Activated T-cell treated with anti-CD3 and anti-CD28 coated beads for 4 hours (primary cell): ENCODE measurements around the gene CALU.

ENCODE experiments used
- DNase-seq: peaks from one replicate; pipeline ENCODE4 v3.0.0-alpha.2; 2020

The CALU gene

GRCh38 chr7:128739048-128739962, at the start of gene CALU:
CALU (plus strand) TSS chr7:128739359; CDS start chr7:128748584, 9,225 bp downstream.
- peak; percentile 89 for DNase-seq

GRCh38 chr7:128691227-128691626, 47.9 kb upstream of the CALU start:
- DNase-seq, result no peak

DNA sequence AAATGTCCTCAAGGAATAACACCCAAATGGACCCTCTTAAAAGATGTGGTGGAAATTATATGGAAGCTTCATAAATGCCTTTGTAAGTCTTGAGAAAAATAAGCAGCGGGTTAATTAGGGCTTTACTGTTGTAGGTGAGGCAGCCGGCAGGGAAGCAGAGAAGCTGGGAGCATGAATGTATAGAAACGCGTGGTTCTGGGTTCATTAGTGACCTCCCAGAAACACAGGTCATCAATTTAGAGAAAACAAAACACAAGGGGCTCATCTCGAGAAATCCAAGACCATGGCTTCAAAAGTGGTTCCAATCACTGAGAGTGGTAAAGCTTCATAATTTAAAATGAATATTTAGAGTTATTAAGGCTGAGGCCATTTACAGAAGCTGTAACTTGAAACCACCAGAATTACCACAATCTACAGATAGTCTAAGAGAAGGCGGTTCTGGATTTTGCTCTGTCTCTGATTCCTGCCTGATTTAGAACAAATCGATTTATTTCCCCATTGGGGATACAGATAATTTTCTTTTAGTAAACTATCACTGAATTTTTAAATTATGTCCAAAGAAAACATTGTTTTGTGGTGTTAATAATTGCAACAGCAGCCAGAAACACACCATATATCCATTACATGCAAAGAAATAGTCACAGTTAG, 46.4 kb upstream of the CALU start:
- no peak for DNase-seq

GRCh38 chr7:128693373-128694015, 45.7 kb upstream of the CALU start:
- no peak for DNase-seq

DNA sequence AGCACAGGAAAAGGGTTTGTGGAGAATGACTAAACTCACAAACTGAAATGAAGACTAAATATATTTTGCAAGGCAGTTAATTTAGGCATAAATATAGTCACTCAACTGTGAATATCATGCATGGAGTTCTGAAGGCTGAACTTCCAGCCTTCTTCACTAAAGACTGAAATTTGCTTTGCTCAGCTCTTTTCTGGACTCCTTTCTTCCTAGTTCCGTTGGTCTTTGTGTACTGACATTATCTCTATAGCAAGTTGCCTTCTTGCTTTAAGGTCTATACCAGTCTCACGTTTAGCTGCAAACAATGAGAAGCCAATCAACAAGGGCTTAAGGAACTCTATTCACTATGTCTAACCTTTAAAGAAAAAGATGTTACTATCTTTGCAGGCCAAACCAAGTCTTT, 44.4 kb upstream of the CALU start:
- DNase-seq, result no peak

DNA sequence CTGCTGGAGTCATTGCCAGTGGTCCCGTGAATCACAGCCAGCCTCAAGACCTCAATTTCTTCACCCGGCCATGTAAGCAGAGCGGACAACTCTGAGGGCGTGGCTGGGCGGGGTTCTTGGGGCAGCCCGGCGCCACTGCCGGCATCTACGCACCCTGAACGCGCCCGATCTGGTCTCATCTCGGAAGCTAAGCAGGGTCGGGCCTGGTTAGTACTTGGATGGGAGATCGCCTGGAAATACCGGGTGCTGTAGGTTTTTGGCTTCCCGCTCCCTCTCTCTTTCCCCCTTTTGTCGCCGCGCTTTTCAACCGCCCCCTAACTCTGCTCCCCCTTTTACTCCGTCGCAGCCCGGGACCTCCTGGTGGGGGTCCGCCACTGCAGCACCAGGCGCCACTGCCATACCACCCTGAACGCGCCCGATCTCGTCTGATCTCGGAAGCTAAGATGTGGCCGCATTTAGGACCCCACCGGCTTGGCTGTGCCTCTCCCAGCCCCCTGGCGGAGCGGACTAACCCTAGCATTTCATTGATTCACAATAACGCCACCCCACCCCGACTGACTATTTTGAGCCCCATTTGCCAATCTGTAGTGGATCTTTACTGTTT, 41.8 kb upstream of the CALU start:
- no peak for DNase-seq

GRCh38 chr7:128699196-128699712, 39.9 kb upstream of the CALU start:
- DNase-seq, result no peak

- no peak for DNase-seq
Measured at GRCh38 chr7:128699895-128700294, 39.3 kb upstream of the CALU start.

DNA sequence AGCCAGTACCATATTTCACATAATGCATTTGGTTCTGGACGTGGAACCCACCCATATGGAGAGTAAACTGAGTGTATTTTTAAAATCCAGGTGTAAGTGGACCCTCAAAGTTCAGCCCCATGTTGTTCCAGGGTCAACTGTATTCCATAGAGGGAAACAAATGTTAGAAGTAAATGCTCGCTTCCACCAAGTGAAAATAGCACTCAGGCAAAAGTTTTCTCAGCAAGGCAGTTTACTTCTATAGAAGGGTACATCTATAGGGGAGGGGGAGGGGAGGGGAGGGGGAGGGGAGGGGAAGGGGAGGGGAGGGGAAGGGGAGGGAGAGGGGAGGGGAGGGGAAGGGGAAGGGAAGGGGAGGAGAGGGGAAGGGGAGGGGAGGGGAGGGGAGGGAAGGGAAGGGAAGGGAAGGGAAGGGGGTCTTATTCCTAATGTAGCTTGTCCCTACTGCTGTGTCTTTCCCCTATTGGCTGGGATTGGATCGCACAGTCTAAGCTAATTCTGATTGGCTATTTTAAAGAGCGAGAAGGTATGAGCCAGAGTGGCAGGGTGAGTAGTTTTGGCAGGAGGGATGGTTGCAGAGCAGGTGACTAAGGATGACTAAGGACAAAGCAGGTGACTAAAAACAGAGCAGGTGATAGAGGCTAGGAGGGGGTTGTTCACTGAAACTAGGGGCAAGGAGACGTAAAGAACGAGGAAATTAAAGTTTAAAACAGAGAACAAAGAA, 37.9 kb upstream of the CALU start:
- no peak for DNase-seq

GRCh38 chr7:128703609-128704241, 35.4 kb upstream of the CALU start:
- no peak for DNase-seq

DNA sequence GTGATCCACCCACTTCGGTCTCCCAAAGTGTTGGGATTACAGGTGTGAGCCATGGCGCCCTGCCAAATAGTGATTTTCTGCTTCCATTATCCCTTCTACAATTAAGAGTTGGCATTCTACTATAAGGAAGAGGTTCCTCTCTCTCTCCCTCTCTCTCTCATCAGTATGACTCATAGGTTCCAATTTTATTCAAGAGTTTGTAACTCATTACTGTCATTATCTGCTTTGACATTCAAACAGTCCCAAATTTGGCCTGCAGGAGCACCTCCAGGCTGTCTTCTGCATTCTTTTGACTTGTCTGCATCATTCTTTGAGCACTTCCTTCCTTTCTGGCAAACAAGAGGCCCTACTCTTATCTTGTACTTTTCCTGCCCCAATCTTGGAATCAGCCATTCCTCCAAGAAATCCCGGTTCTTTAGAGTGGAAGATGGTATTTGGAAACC, 33.2 kb upstream of the CALU start:
- DNase-seq, result no peak

GRCh38 chr7:128707752-128708151, 31.4 kb upstream of the CALU start:
- DNase-seq, result no peak

DNA sequence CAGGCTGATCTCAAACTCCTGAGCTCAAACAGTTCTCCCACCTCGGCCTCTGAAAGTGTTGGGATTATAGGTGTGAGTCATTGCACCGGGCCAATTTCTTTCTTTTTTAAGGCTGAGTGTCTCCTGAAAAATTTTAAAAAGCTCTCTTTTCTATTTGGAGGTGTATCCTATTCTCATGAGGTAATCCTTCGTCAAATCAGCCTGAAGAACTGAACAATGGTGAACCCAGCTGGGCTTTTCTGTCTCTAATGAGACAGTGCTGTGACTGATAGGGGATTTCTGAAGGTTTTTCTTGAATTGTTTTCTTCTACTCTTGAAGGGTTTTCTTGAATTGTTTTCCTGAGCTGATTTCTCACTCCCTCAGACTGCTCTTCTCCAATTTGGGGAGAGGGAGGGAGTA, 30.9 kb upstream of the CALU start:
- no peak for DNase-seq

DNA sequence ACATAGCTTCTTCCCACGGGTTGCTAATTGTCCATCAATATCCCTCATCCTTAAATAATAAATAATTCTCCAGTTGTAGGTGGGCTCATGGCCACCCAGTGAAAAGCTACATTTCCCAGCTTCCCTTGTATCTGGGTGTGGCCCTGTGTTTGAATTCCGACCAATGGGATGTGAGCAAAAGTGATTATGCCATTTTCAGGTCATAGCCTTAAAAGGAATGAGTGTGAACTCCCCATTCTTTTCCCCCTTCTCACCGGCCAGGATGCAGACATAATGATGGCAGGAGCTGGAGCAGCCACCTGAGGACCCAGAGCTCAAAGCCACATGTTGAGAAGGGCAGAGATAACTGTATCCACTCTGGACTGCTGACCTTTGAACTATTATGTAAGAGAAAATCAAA, 30.3 kb upstream of the CALU start:
- no peak for DNase-seq

DNA sequence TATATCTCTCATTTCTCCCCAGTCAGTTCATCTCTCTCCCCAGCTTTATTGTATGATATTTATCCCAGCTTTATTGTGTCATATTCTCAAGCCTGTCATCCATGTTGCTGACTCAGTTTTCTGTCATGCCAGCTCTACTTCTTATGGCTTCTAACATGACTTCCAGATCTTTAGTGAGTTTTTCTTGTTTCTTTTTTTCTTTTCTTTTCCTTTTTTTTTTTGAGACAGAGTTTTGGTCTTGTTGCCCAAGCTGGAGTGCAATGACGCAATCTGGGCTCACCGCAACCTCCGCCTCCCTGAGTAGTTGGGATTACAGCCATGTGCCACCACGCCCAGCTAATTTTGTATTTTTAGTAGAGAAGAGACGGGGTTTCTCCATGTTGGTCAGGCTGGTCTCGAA, 28.7 kb upstream of the CALU start:
- no peak for DNase-seq

DNA sequence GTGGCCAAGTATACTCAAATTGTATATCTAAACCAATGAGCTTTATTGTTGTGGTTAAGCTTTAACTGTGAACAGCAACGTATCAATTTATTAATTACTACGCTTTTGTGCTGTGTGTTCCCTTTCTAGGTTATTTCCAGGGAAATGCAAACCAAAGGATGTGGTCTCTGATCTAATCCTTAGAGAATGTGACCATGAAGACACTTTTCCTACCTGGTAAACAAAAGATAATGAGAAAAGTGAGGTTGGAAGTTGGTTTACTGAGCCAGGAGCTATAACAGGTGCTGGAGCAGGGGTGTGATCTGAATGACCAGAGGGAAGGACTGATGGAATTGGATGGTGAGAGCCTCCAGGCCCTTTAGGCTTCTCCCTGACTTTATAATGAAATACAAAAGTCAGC, 25.4 kb upstream of the CALU start:
- DNase-seq, result no peak

GRCh38 chr7:128714701-128715495, 24.3 kb upstream of the CALU start:
- DNase-seq, result no peak

DNA sequence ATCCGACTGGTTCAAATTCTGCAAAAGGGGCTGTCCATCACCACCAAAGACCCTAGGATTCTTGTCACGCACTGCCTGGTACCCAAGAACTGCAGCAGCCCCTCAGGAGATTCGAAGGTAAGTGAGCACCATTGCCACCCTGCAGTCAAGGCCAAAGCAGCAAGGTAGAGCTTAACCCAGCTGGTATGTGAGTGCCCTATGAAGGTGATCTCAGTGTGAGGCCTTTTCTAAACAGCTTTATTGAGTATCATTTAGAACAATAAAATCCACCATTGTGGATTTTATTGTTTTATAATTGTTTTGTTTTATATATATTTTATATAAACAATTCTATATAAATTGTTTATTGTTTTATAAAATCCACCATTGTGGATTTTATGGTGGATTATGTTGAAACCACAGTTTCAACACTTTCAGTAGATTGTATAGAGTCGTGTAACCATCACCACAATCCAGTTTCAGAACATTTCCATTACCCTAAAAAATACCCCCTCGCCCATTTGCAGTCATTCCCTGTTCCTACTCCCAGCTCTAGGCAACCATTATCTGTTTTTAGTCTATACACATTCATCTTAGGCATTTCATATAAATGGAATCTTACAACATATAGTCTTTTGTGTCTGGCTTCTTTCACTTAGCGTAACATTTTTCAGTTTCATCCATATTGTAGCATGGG, 20.1 kb upstream of the CALU start:
- no peak for DNase-seq

GRCh38 chr7:128721376-128721775, 17.8 kb upstream of the CALU start:
- DNase-seq, result no peak

DNA sequence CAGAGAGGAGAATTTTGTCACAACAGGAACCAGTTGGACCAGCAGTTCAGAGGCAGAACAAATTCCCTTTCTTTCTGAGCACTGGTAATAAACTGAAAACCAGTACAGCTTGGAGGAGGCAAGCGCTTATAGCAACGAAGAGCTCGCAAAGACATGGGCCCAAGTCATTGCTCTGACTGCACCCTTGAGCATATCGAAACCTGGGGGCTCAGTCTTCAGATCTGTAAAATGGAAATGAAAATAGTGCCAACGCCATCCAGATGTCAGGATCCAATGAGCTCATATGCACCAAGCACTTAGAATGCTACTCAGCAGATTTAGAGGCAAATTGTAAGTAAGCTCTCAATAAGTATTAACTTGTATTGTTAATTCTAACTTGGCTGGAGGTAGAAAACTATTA, 14.4 kb upstream of the CALU start:
- DNase-seq, result no peak
